Smooth muscle cell (in vitro differentiated cells): ENCODE results near the gene GPX3. TPM values are rescaled to one million over a fixed set of nuclear protein-coding genes. Genes with fewer than 3 reads are reported as not detected.

ENCODE experiments used
- DNase-seq: peaks from one replicate; lab custom pipeline; 2025; ENCODE audit not compliant: unreplicated experiment; lab: John Stamatoyannopoulos, UW
- H2AFZ ChIP-seq: fragments of 200-600 bp; sonication (generic); 2 replicates; pipeline ENCODE4 v1.6.0; 2016; ENCODE audit warnings: antibody characterized with exemption, low read depth, mild to moderate bottlenecking
- H3F3A ChIP-seq: fragments of 200-600 bp; sonication (generic); 2 replicates; pipeline ENCODE4 v1.6.0; 2017; ENCODE audit warnings: antibody characterized with exemption, low read depth
- H3K27ac ChIP-seq: fragments of 200-600 bp; sonication (generic); 2 replicates; pipeline ENCODE4 v1.5.1; 2016; ENCODE audit warnings: low read depth, mild to moderate bottlenecking
- H3K27me3 ChIP-seq: fragments of 200-600 bp; sonication (generic); 2 replicates; pipeline ENCODE4 v1.6.1; 2016; ENCODE audit warnings: low read depth, mild to moderate bottlenecking
- H3K36me3 ChIP-seq: fragments of 200-600 bp; sonication (generic); 2 replicates; pipeline ENCODE4 v1.5.1; 2016; ENCODE audit warnings: low read depth
- H3K4me1 ChIP-seq: fragments of 200-600 bp; sonication (generic); 2 replicates; pipeline ENCODE4 v1.5.1; 2016; ENCODE audit warnings: low read depth
- H3K4me2 ChIP-seq: fragments of 200-600 bp; sonication (generic); 2 replicates; pipeline ENCODE4 v1.6.0; 2016; ENCODE audit warnings: mild to moderate bottlenecking
- H3K4me3 ChIP-seq: fragments of 200-600 bp; sonication (generic); 2 replicates; pipeline ENCODE4 v1.5.1; 2016; ENCODE audit warnings: mild to moderate bottlenecking
- H3K79me2 ChIP-seq: fragments of 200-600 bp; sonication (generic); 2 replicates; pipeline ENCODE4 v1.6.0; 2016; ENCODE audit warnings: low read depth, mild to moderate bottlenecking
- H3K9ac ChIP-seq: fragments of 200-600 bp; sonication (generic); 2 replicates; pipeline ENCODE4 v1.6.0; 2016; ENCODE audit warnings: low read depth
- H3K9me3 ChIP-seq: fragments of 200-600 bp; sonication (generic); replicated peaks from 2 replicates; pipeline ENCODE4 v1.5.1; 2016; ENCODE audit warnings: low read depth
- H4K20me1 ChIP-seq: fragments of 200-600 bp; sonication (generic); 2 replicates; pipeline ENCODE4 v1.6.0; 2016; ENCODE audit warnings: low read depth
- CTCF ChIP-seq: fragments of 200-600 bp; sonication (generic); IDR thresholded peaks from 2 replicates; pipeline ENCODE4 v1.5.1; 2017; ENCODE audit warnings: borderline replicate concordance, mild to moderate bottlenecking, antibody characterized with exemption; ENCODE audit not compliant: insufficient read depth, poor library complexity, severe bottlenecking
- WGBS: methylation state at CpG from one replicate; pipeline ENCODE4 v1.1.7; 2016; ENCODE audit warnings: low lambda C conversion rate; 5-methylcytosine and 5-hydroxymethylcytosine counted together
- polyA plus RNA-seq: library from polyadenylated mRNA; unstranded; fragments of >200 nt; fragmentation: Nextera tagmentation; extraction: Ambion mirVana; gene quantifications from 2 replicates; pipeline ENCODE4 v1.2.1, GENCODE V29; 2016
- total RNA-seq: library from RNA; depleted of rRNA; stranded (reverse); fragments of >200 nt; gene quantifications from 2 replicates; pipeline ENCODE4 v1.2.3, GENCODE V29; 2014

Gene GPX3
- total and polyA plus RNA-seq, 2 experiments from 2014 or later = 32.6 to 67.5 TPM

- no peaks in the 10 kb centered on the region for H3K4me1 ChIP-seq
- H3K27ac ChIP-seq = no peak overlapping the region
- H2AFZ ChIP-seq = no peak overlapping the region
- no peaks in the 10 kb centered on the region for H3K36me3 ChIP-seq
- DNase-seq = no peak
- no peaks in the 10 kb centered on the region for H3K9me3 ChIP-seq
- no peak for TF ChIP-seq CTCF
- H3K79me2 ChIP-seq = no peaks in the 10 kb centered on the region
- H3K27me3 ChIP-seq = no peaks in the 10 kb centered on the region
- H3K4me3 ChIP-seq = no peak overlapping the region
- 94% methylated on average over 2 of the region's 2 CpGs for WGBS
- no peaks in the 10 kb centered on the region for H4K20me1 ChIP-seq
- H3F3A ChIP-seq = peaks cover 6% of the 10 kb centered on the region
- no peak overlapping the region for H3K4me2 ChIP-seq
- H3K9ac ChIP-seq = no peak overlapping the region
Observed at GRCh38 chr5:151017897-151018296, 2.5 kb upstream of the GPX3 start.

GRCh38 chr5:151018846-151019245 lies 1.5 kb upstream of the GPX3 start:
- Histone ChIP-seq H4K20me1 (no peaks in the 10 kb centered on the region), H3K9ac (no peak overlapping the region), H3K4me1 (no peaks in the 10 kb centered on the region), H3K27me3 (no peaks in the 10 kb centered on the region), H3K4me2 (no peak overlapping the region), H3F3A (peaks cover 6% of the 10 kb centered on the region), H2AFZ (no peak overlapping the region), H3K27ac (no peak overlapping the region), H3K36me3 (no peaks in the 10 kb centered on the region), H3K9me3 (no peaks in the 10 kb centered on the region), H3K4me3 (no peak overlapping the region), H3K79me2 (no peaks in the 10 kb centered on the region)
- TF ChIP-seq CTCF = no peak
- 66% methylated on average over 2 of the region's 2 CpGs for whole genome bisulfite sequencing
- DNase-seq = no peak

DNA sequence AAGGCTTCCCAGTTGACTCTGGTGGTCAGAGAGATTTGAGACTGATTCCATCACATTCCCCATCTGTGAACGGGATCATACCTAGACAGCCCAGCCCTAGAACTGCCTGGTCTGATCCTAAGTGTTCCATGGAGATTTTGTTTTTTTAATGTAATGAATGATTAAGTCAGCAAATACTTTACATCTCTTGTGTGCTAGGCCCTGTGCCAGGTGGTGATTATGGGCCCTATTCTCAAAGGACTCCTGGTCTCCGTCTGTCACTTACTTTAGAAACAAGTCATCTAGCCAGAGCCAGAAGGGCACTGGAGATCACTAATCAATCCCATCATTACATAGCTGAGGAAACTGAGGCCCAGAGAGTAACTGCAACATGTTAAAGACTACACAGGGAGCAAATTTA lies 1.1 kb upstream of the GPX3 start:
- Histone ChIP-seq H3K4me3 (no peak overlapping the region), H3K79me2 (no peaks in the 10 kb centered on the region), H3K27ac (no peak overlapping the region), H3K27me3 (no peaks in the 10 kb centered on the region), H3K9ac (no peak overlapping the region), H3K4me1 (no peaks in the 10 kb centered on the region), H3K36me3 (no peaks in the 10 kb centered on the region), H3F3A (peaks cover 6% of the 10 kb centered on the region), H3K9me3 (no peaks in the 10 kb centered on the region), H4K20me1 (no peaks in the 10 kb centered on the region), H2AFZ (no peak overlapping the region), H3K4me2 (no peak overlapping the region)
- 84% methylated on average over 2 of the region's 2 CpGs for WGBS
- no peak for DNase-seq
- TF ChIP-seq CTCF = no peak

- Histone ChIP-seq H4K20me1 (no peaks in the 10 kb centered on the region), H3K27ac (no peak overlapping the region), H3K79me2 (no peaks in the 10 kb centered on the region)
Observed at GRCh38 chr5:151021746-151022145, 1.4 kb downstream of the GPX3 start.

More at GRCh38 chr5:151021746-151022145, 1.4 kb downstream of the GPX3 start:
- no peak overlapping the region for H3K9ac ChIP-seq
- no peak for TF ChIP-seq CTCF
- H2AFZ ChIP-seq = no peak overlapping the region
- DNase-seq = no peak
- no peaks in the 10 kb centered on the region for H3K9me3 ChIP-seq
- no peak overlapping the region for H3K4me3 ChIP-seq
- H3K4me1 ChIP-seq = no peaks in the 10 kb centered on the region
- no peaks in the 10 kb centered on the region for H3K36me3 ChIP-seq
- no peaks in the 10 kb centered on the region for H3K27me3 ChIP-seq
- H3K4me2 ChIP-seq = no peak overlapping the region
- H3F3A ChIP-seq = no peaks in the 10 kb centered on the region
- WGBS = 98% methylated on average over 6 of the region's 6 CpGs
